ENCODE results near the gene RILPL1. TPM values are rescaled to one million over a fixed set of nuclear protein-coding genes. Genes with fewer than 3 reads are reported as not detected.
"Not testable (repeated sequence)": the region's sequence is repeated elsewhere in the genome, so short reads cannot be mapped to it uniquely, and the experiment has no call there.

The RILPL1 gene
- total RNA-seq, 1 donor, result 16.3 TPM

DNA sequence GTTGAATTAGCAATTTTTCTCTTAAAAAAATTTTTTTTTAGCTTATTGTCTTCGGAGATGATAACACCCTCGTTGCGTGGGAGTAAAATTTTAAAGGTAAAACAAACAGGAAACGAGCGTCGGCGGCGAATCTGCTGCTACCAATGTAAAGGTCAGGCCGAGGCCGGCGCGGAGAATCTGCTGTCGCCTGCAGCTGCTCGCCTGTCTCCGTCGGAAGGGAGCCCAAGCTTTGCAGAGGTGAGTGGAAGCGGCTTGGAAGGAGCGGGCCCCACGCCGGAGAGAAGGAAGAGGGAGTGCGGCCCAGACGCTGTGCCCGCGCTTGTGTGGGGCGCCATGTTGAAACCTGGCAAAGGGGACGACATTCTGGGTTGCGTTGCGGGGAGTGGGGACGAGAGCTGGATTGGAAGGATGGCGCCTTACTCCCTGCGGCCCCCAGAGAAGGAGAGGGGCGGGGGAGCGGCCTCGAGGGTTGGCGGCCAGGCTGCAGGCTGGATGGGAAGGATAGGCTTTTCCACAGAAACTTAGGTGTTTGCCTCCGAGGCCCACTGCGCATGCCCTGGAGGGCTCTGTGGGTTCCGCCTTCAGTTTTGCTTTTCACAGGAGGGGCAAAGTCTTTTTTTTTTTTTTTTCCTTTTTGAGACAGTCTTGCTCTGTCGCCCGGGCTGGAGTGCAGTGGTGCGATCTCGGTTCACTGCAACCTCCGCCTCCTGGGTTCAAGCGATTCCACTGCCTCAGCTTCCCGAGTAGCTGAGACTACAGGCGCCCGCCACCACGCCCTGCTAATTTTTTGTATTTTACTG, 75.3 kb downstream of the RILPL1 start, which contains the start of gene SNRNP35:
TSS of gene SNRNP35 (plus strand) at position 160 of the 800 bp plus-strand sequence. CDS start 7,402 bp downstream, outside the sequence.
- Histone ChIP-seq H3K4me2 (ENCODE audit: insufficient read depth, low read length) (peak within 1 kb of the TSS; percentile 70), H3K4me3 (ENCODE audit: insufficient read depth, low read length) (peak within 1 kb of the TSS; percentile 99), H3K27ac (ENCODE audit: low read depth, low read length) (peak within 1 kb of the TSS; percentile 97), H3K27me3 (ENCODE audit: insufficient read depth, low read length) (no peaks in the 10 kb centered on the region), H3K9me3 (ENCODE audit: low read depth, low read length) (no peaks in the 10 kb centered on the region), H3K79me2 (ENCODE audit: insufficient read depth, low read length) (peaks cover 36% of the 10 kb centered on the region), H3K4me1 (ENCODE audit: insufficient read depth, low read length) (peaks cover 4% of the 10 kb centered on the region), H4K20me1 (ENCODE audit: insufficient read depth, low read length) (no peaks in the 10 kb centered on the region), H3K36me3 (ENCODE audit: insufficient read depth, low read length) (peaks cover 3% of the 10 kb centered on the region), H2AFZ (ENCODE audit: low read length) (peak within 1 kb of the TSS; percentile 99)
- peak; percentile 94 for DNase-seq (ENCODE audit: insufficient read length, low spot score, missing footprints)
- TF ChIP-seq, protein P1, sequence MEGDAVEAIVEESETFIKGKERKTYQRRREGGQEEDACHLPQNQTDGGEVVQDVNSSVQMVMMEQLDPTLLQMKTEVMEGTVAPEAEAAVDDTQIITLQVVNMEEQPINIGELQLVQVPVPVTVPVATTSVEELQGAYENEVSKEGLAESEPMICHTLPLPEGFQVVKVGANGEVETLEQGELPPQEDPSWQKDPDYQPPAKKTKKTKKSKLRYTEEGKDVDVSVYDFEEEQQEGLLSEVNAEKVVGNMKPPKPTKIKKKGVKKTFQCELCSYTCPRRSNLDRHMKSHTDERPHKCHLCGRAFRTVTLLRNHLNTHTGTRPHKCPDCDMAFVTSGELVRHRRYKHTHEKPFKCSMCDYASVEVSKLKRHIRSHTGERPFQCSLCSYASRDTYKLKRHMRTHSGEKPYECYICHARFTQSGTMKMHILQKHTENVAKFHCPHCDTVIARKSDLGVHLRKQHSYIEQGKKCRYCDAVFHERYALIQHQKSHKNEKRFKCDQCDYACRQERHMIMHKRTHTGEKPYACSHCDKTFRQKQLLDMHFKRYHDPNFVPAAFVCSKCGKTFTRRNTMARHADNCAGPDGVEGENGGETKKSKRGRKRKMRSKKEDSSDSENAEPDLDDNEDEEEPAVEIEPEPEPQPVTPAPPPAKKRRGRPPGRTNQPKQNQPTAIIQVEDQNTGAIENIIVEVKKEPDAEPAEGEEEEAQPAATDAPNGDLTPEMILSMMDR (IDR thresholded peaks at IDR 0.05; ENCODE audit: extremely low read depth, low read depth, low read length), result no peak

- Histone ChIP-seq H3K4me2 (ENCODE audit: insufficient read depth, low read length) (no peak overlapping the region), H2AFZ (ENCODE audit: low read length) (no peak overlapping the region), H3K9me3 (ENCODE audit: low read depth, low read length) (no peaks in the 10 kb centered on the region), H3K4me3 (ENCODE audit: insufficient read depth, low read length) (no peak overlapping the region), H3K27ac (ENCODE audit: low read depth, low read length) (no peak overlapping the region), H3K79me2 (ENCODE audit: insufficient read depth, low read length) (no peaks in the 10 kb centered on the region), H3K27me3 (ENCODE audit: insufficient read depth, low read length) (no peaks in the 10 kb centered on the region), H4K20me1 (ENCODE audit: insufficient read depth, low read length) (no peaks in the 10 kb centered on the region), H3K4me1 (ENCODE audit: insufficient read depth, low read length) (no peaks in the 10 kb centered on the region), H3K36me3 (ENCODE audit: insufficient read depth, low read length) (no peaks in the 10 kb centered on the region)
- TF ChIP-seq, protein P1 (IDR thresholded peaks at IDR 0.05; ENCODE audit: extremely low read depth, low read depth, low read length), result no peak
- no peak for DNase-seq (ENCODE audit: insufficient read length, low spot score, missing footprints)
These were observed 80.4 kb downstream of the RILPL1 start for GRCh38 chr12:123453165-123453564.

DNA sequence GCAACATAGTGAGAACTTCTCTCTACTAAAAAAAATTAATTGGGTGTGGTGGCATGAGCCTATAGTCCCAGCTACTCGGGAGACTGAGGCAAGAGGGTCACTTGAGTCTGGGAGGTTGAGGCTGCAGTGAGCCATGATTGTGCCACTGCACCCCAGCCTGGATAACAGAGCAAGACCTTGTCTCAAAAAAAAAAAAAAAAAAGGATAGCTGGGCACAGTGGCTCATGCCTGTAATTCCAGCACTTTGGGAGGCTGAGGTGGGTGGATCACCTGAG, 81.3 kb downstream of the RILPL1 start:
- H2AFZ ChIP-seq (ENCODE audit: low read length); H3K4me1 ChIP-seq (ENCODE audit: insufficient read depth, low read length); DNase-seq (ENCODE audit: insufficient read length, low spot score, missing footprints); H3K4me3 ChIP-seq (ENCODE audit: insufficient read depth, low read length); H3K27ac ChIP-seq (ENCODE audit: low read depth, low read length); H3K36me3 ChIP-seq (ENCODE audit: insufficient read depth, low read length); H3K9me3 ChIP-seq (ENCODE audit: low read depth, low read length); H4K20me1 ChIP-seq (ENCODE audit: insufficient read depth, low read length); H3K4me2 ChIP-seq (ENCODE audit: insufficient read depth, low read length); H3K27me3 ChIP-seq (ENCODE audit: insufficient read depth, low read length); H3K79me2 ChIP-seq (ENCODE audit: insufficient read depth, low read length): not testable (repeated sequence)

DNA sequence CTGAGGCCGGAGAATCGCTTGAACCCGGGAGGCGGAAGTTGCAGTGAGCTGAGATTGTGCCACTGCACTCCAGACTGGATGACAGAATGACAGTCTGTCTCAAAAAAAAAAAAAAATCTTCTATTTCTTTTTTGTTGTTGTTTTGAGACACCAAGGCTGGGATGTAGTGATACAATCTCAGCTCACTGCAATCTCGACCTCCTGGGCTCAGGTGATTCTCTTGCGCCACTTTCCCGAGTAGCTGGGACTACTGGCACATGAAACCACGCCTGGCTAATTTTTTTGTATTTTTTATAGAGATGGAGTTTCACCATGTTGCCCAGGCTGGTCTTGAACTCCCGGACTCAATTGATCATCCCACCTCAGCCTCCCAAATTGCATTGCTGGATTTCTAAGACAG, 82.9 kb downstream of the RILPL1 start:
- DNase-seq (ENCODE audit: insufficient read length, low spot score, missing footprints), result no peak
- Histone ChIP-seq H3K79me2 (ENCODE audit: insufficient read depth, low read length) (no peaks in the 10 kb centered on the region), H3K27ac (ENCODE audit: low read depth, low read length) (no peak overlapping the region), H3K4me2 (ENCODE audit: insufficient read depth, low read length) (no peak overlapping the region), H3K27me3 (ENCODE audit: insufficient read depth, low read length) (no peaks in the 10 kb centered on the region), H3K4me3 (ENCODE audit: insufficient read depth, low read length) (no peak overlapping the region), H3K9me3 (ENCODE audit: low read depth, low read length) (no peaks in the 10 kb centered on the region), H4K20me1 (ENCODE audit: insufficient read depth, low read length) (no peaks in the 10 kb centered on the region), H3K36me3 (ENCODE audit: insufficient read depth, low read length) (no peaks in the 10 kb centered on the region), H2AFZ (ENCODE audit: low read length) (no peak overlapping the region), H3K4me1 (ENCODE audit: insufficient read depth, low read length) (peaks cover 9% of the 10 kb centered on the region)
- TF ChIP-seq, protein P1 (IDR thresholded peaks at IDR 0.05; ENCODE audit: extremely low read depth, low read depth, low read length), result no peak
